Glutamatergic neuron (in vitro differentiated cells): ENCODE measurements around the gene TMC1. TPM values are rescaled to one million over a fixed set of nuclear protein-coding genes. Genes with fewer than 3 reads are reported as not detected.
"Not testable (repeated sequence)": the region's sequence is repeated elsewhere in the genome, so short reads cannot be mapped to it uniquely, and the experiment has no call there.

Source experiments
- DNase-seq: peaks from one replicate; pipeline ENCODE4 v3.0.0; 2022
- H3K27ac Mint-ChIP-seq: one replicate; pipeline ENCODE4 v1.8.0; 2020; ENCODE audit warnings: mild to moderate bottlenecking, mixed read lengths, inconsistent platforms; ENCODE audit not compliant: unreplicated experiment
- H3K27me3 Mint-ChIP-seq: one replicate; pipeline ENCODE4 v1.8.0; 2020; ENCODE audit warnings: mild to moderate bottlenecking, moderate library complexity, mixed read lengths, inconsistent platforms; ENCODE audit not compliant: unreplicated experiment
- H3K36me3 Mint-ChIP-seq: one replicate; pipeline ENCODE4 v1.8.0; 2020; ENCODE audit warnings: mild to moderate bottlenecking, mixed read lengths, inconsistent platforms; ENCODE audit not compliant: unreplicated experiment
- H3K4me1 Mint-ChIP-seq: one replicate; pipeline ENCODE4 v1.8.0; 2020; ENCODE audit warnings: mild to moderate bottlenecking, low read depth, mixed read lengths, inconsistent platforms; ENCODE audit not compliant: unreplicated experiment
- H3K4me3 Mint-ChIP-seq: one replicate; pipeline ENCODE4 v1.8.0; 2020; ENCODE audit warnings: mild to moderate bottlenecking, mixed read lengths, inconsistent platforms; ENCODE audit not compliant: unreplicated experiment
- H3K9me3 Mint-ChIP-seq: one replicate; pipeline ENCODE4 v1.8.0; 2020; ENCODE audit warnings: mild to moderate bottlenecking, moderate library complexity, mixed read lengths, inconsistent platforms; ENCODE audit not compliant: unreplicated experiment
- total RNA-seq: library from RNA; stranded (reverse); fragmentation: NEBNext Ultra II Directional; extraction: Animal tissue kit (Norgen Biotek cat#: 25700); gene quantifications from one replicate; pipeline ENCODE4 v1.2.1, GENCODE V29; 2021; ENCODE audit not compliant: unreplicated experiment
- TF ChIP-seq, protein P1 (sequence below): fragments of 200-600 bp; sonication (generic); IDR thresholded peaks from one replicate; pipeline ENCODE4 v1.5.0; 2021; ENCODE audit not compliant: partially characterized antibody, unreplicated experiment

TMC1 gene
- total RNA-seq, 1 donor from 2014 or later = not detected

DNA sequence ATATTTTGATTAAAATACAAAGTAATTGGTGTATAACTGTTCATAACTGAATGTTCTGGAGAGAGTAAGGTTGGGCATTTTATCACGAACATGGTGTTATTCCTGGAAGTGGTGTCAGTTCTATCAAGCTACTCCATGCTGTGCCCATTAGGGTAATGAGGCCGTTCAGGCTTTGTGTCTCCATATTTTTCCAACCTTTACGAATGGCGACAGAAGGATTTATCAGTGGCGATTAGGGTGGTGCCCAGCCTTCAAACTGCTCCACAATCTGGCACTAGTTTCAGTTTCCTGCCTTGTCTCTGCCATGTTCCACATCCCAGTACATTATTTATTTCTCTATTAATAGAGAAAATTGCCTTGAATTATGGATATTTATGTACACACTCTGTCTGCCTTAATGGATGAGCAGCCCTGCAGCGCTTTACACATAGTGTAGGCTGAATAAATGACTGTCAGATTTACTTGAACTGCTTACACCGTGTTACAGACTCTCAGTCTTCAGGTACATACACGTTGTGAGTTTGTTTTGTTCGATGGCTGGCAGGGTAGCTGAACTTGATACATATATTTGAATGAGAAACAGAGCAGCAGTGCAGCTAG, 23.9 kb upstream of the TMC1 start:
- Mint-ChIP-seq H3K36me3 (no peaks in the 10 kb centered on the region), H3K4me1 (no peaks in the 10 kb centered on the region), H3K9me3 (no peaks in the 10 kb centered on the region), H3K27me3 (peaks cover 3% of the 10 kb centered on the region), H3K27ac (no peak overlapping the region), H3K4me3 (no peak overlapping the region)
- TF ChIP-seq, protein P1, sequence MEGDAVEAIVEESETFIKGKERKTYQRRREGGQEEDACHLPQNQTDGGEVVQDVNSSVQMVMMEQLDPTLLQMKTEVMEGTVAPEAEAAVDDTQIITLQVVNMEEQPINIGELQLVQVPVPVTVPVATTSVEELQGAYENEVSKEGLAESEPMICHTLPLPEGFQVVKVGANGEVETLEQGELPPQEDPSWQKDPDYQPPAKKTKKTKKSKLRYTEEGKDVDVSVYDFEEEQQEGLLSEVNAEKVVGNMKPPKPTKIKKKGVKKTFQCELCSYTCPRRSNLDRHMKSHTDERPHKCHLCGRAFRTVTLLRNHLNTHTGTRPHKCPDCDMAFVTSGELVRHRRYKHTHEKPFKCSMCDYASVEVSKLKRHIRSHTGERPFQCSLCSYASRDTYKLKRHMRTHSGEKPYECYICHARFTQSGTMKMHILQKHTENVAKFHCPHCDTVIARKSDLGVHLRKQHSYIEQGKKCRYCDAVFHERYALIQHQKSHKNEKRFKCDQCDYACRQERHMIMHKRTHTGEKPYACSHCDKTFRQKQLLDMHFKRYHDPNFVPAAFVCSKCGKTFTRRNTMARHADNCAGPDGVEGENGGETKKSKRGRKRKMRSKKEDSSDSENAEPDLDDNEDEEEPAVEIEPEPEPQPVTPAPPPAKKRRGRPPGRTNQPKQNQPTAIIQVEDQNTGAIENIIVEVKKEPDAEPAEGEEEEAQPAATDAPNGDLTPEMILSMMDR = no peak
- DNase-seq = no peak

DNA sequence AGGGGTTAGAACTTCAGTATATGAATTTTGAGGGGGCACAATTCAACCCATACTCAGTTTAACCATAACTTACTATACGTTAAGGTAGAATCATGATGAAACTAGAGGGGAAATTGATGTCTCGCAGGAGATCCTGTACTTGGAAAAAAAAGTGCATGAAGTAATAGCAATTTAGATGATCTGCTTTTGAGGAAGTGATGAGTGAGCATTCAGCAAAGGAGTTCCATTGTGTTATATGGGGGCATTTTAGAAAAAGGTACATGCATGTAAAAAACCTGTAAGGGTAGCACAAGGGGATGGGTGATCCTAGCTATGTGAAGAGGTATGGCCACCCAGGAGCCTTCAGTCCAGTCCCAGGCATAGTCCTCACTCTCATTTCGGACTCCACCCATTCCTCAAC, 14.8 kb upstream of the TMC1 start:
- DNase-seq = no peak
- H3K9me3 Mint-ChIP-seq = no peaks in the 10 kb centered on the region
- H3K4me1 Mint-ChIP-seq = no peaks in the 10 kb centered on the region
- no peaks in the 10 kb centered on the region for H3K36me3 Mint-ChIP-seq
- H3K4me3 Mint-ChIP-seq = no peak overlapping the region
- H3K27ac Mint-ChIP-seq = no peak overlapping the region
- TF ChIP-seq, protein P1 = no peak
- H3K27me3 Mint-ChIP-seq = peaks cover 1% of the 10 kb centered on the region

DNA sequence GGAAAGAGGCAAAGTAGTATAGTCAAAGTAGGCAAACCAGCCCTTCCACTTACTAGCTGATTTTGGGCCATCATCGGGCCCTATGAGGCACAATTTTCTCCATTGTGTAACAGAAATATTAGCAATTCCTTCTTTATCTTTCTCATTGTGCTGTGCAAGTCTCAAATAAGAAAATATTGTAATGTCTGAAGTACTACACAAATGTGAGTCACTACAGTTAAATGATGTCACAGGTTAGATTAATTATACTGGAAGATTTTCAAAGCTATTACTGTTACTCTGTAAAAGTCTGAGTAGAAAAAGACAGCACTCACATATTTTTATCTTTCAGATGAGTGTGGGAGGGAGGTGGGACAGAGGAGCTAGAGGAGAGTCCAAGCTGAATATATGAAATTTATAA, 12.4 kb upstream of the TMC1 start:
- TF ChIP-seq, protein P1 = no peak
- Mint-ChIP-seq H3K9me3 (no peaks in the 10 kb centered on the region), H3K36me3 (no peaks in the 10 kb centered on the region), H3K27me3 (no peaks in the 10 kb centered on the region), H3K4me1 (no peaks in the 10 kb centered on the region), H3K4me3 (no peak overlapping the region), H3K27ac (no peak overlapping the region)
- no peak for DNase-seq

DNA sequence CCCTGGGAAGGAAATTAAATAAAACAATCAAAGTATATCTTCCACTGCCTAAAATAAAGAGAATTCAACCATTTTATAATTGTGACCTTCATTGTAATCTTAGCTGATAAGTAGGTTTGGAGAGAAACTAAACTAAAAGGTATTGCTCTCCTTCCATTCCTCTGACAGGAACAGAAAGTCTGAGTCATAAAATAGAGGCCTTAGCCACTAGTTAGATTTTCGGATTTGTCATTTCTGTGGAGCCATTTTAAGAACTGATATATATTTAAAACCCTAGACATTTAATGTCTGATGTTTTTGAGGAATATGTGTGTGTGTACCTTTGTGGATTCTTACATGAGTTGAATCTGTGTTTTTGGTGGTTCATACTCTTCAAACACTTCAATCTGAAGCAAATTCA, 11.8 kb upstream of the TMC1 start:
- no peaks in the 10 kb centered on the region for H3K4me1 Mint-ChIP-seq
- H3K27ac Mint-ChIP-seq = no peak overlapping the region
- DNase-seq = no peak
- H3K4me3 Mint-ChIP-seq = no peak overlapping the region
- H3K27me3 Mint-ChIP-seq = no peaks in the 10 kb centered on the region
- no peaks in the 10 kb centered on the region for H3K36me3 Mint-ChIP-seq
- H3K9me3 Mint-ChIP-seq = no peaks in the 10 kb centered on the region
- TF ChIP-seq, protein P1 = no peak

DNA sequence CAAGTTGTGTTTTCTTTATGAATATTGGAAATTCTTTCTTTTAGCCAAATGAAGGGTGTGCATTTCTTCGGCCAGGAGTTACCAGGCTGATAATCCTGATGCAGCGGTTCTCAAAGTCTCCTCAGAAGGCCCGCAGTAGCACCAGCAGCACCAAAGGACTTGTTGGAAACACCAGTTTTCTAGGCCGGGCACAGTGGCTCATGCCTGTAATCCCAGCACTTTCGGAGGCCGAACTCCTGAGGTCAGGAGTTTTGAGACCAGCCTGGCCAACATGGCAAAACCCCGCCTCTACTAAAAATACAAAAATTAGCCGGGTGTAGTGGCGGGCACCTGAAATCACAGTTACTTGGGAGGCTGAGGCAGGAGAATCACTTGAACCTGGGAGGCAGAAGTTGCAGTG, 397 bp upstream of the TMC1 start:
- not testable (repeated sequence) for DNase-seq, H3K4me1 Mint-ChIP-seq, H3K9me3 Mint-ChIP-seq, H3K27ac Mint-ChIP-seq, H3K36me3 Mint-ChIP-seq, H3K27me3 Mint-ChIP-seq, H3K4me3 Mint-ChIP-seq
